Psoas muscle (tissue), 8 donors: ENCODE results near the gene CUL1. TPM values are rescaled to one million over a fixed set of nuclear protein-coding genes. Genes with fewer than 3 reads are reported as not detected.

Experiments used
- ATAC-seq, 4 donors: fragments of 200-7000 bp; cut with Tn5 transposase; one replicate each; pipeline ENCODE4 v1.9.1; 2020; ENCODE audit warnings: moderate library complexity in 3 of 4, mild to moderate bottlenecking in 2 of 4
- DNase-seq, 2 donors: peaks; one replicate each; pipeline ENCODE4 v3.0.0-alpha.2; 2020
- H3K27ac ChIP-seq: fragments of 200-600 bp; one replicate; pipeline ENCODE4 v1.8.0; 2022
- H3K27me3 ChIP-seq, 3 donors: fragments of 200-600 bp in 1 of 3; one replicate each; pipeline versions ENCODE4 v1.6.1 to v1.8.0; 2013 to 2022; ENCODE audit warnings: low read length in 2 of 3, mild to moderate bottlenecking in 2 of 3, moderate library complexity in 1 of 3; ENCODE audit not compliant: insufficient read depth in 3 of 3
- H3K36me3 ChIP-seq, 2 donors: fragments of 200-600 bp in 1 of 2; one replicate each; pipeline versions ENCODE4 v1.6.1 to v1.8.0; 2013 to 2022; ENCODE audit warnings: low read depth in 1 of 2, mild to moderate bottlenecking in 1 of 2, moderate library complexity in 1 of 2; ENCODE audit not compliant: insufficient read depth in 1 of 2
- H3K4me1 ChIP-seq: fragments of 200-600 bp; one replicate; pipeline ENCODE4 v1.8.0; 2022
- H3K4me3 ChIP-seq: fragments of 200-600 bp; one replicate; pipeline ENCODE4 v1.8.0; 2022; ENCODE audit warnings: mild to moderate bottlenecking
- H3K9me3 ChIP-seq: fragments of 200-600 bp; one replicate; pipeline ENCODE4 v1.8.0; 2022
- CTCF ChIP-seq: fragments of 200-600 bp; IDR thresholded peaks from one replicate; pipeline ENCODE4 v1.8.0; 2022; ENCODE audit warnings: antibody characterized with exemption
- WGBS, 3 donors: extraction: QIAGEN DNeasy Blood & Tissue Kit; methylation state at CpG; one replicate each; pipeline versions ENCODE4 v1.1.6 to v1.1.7; 2013; 5-methylcytosine and 5-hydroxymethylcytosine counted together
- intact Hi-C, 2 donors: fragments of 100-400 bp; cut with DNase I; formaldehyde crosslinking; loops; one replicate each; pipeline versions ENCODE4 v1.11.0 to v1.14.2; 2022
- polyA plus RNA-seq, 3 donors: library from polyadenylated mRNA; stranded (reverse); fragments of 200-250 nt; gene quantifications; one replicate each; pipeline ENCODE4 v1.2.3, GENCODE V29; 2013
- total RNA-seq, 4 donors: library from RNA; stranded (reverse); fragmentation: NEBNext Ultra II Directional in 2 of 4; extraction: Animal tissue kit (Norgen Biotek cat#: 25700) in 2 of 4; gene quantifications; one replicate each; pipeline versions ENCODE4 v1.2.1 to v1.2.4, GENCODE V29; 2021 to 2023
- donor health status: healthy with polysubstance abuse.
- donor health status: DM: no; HTN: no; CAD: no; lungs with moderate emphysema.
- donor health status: Bipolar disorder and iron deficiency.
- donor health status: healthy.
- donor health status: DM: yes; HTN: yes; CAD: no.
- donor health status: DM: no; HTN: no; CAD: no.
- donor health status: DM: no; HTN: no; CAD: no.
- donor health status: DM: yes; HTN: yes; CAD: no.

Gene CUL1
- total and polyA plus RNA-seq, 7 donors: 65.1 to 149 (median 86.5) TPM

GRCh38 chr7:148824864-148825263, 126.2 kb downstream of the CUL1 start:
- Histone ChIP-seq H3K27me3 (no peaks in the 10 kb centered on the region), H3K4me1 (no peaks in the 10 kb centered on the region), H3K27ac (no peak overlapping the region), H3K4me3 (no peak overlapping the region), H3K9me3 (no peaks in the 10 kb centered on the region), H3K36me3 (peaks cover 3 to 17% of the 10 kb centered on the region in 2 donors)
- intact Hi-C loops: no loop called here
- TF ChIP-seq CTCF: no peak
- WGBS, 3 donors: 75 to 79% (median 77%) methylated on average over 2 of the region's 2 CpGs
- DNase-seq (no peak), ATAC-seq (no peak)

DNA sequence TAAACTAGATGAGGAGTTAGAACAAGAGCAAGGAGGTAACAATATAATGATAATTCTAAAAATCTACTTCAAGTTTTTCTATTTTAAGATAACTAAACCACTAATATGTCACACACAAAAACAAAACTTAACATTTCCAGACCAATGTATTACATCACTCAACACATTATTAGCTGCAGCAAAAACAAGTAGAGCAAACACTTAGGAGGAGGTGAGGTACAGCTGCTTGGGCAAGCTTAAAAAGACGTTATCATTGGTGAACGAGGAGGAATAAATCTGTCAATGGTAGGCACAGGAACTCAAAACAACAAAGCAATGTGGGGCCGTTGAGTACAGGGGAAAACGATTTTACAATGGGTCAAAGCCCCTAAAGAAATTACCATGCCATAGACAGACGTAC, 126.6 kb downstream of the CUL1 start:
- intact Hi-C loops: no loop called here
- Histone ChIP-seq H3K4me3 (no peak overlapping the region), H3K27ac (no peak overlapping the region), H3K27me3 (no peaks in the 10 kb centered on the region), H3K4me1 (no peaks in the 10 kb centered on the region), H3K9me3 (no peaks in the 10 kb centered on the region), H3K36me3 (peaks cover 3 to 17% of the 10 kb centered on the region in 2 donors)
- DNase-seq (no peak), ATAC-seq (no peak)
- no peak for TF ChIP-seq CTCF
- WGBS, 3 donors: 48 to 67% (median 54%) methylated on average over 5 of the region's 5 CpGs

DNA sequence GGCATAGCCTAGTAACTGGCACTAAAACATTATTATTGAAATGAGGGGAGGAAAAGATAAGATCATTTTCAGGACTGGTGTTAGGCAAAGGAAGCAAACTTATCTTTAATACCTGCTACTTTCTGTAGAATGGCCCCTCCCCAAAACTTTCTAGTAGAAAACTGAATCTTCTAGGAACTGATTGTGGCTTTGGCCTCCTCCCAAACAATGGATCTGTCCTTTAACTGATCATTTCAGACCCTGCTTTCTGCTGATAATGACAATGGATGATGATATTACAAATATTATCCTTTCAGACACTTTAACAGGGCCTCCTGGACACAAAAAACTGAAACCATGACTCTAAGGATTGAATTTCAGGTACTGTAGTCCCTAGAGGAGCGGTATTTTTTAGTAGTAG, 130.3 kb downstream of the CUL1 start:
- H3K36me3 ChIP-seq: peaks cover 3 to 17% of the 10 kb centered on the region in 2 donors
- no peak for DNase-seq
- H3K27ac ChIP-seq: no peak overlapping the region
- no peak for ATAC-seq
- no peaks in the 10 kb centered on the region for H3K27me3 ChIP-seq
- no peak for TF ChIP-seq CTCF
- H3K9me3 ChIP-seq: no peaks in the 10 kb centered on the region
- intact Hi-C loops: no loop called here
- H3K4me1 ChIP-seq: no peaks in the 10 kb centered on the region
- 52 to 95% (median 95%) methylated on average over 1 of the region's 1 CpG for WGBS, 3 donors
- H3K4me3 ChIP-seq: no peak overlapping the region

- Histone ChIP-seq H3K9me3 (no peaks in the 10 kb centered on the region), H3K36me3 (peaks cover 3 to 10% of the 10 kb centered on the region in 2 donors), H3K27me3 (no peaks in the 10 kb centered on the region), H3K4me3 (no peak overlapping the region), H3K27ac (no peak overlapping the region), H3K4me1 (no peaks in the 10 kb centered on the region)
- 95 to 97% (median 96%) methylated on average over 5 of the region's 5 CpGs for WGBS, 3 donors
- intact Hi-C loops: no loop called here
- DNase-seq (no peak), ATAC-seq (no peak)
- TF ChIP-seq CTCF: no peak
These were observed 132.4 kb downstream of the CUL1 start for GRCh38 chr7:148830897-148831692.

DNA sequence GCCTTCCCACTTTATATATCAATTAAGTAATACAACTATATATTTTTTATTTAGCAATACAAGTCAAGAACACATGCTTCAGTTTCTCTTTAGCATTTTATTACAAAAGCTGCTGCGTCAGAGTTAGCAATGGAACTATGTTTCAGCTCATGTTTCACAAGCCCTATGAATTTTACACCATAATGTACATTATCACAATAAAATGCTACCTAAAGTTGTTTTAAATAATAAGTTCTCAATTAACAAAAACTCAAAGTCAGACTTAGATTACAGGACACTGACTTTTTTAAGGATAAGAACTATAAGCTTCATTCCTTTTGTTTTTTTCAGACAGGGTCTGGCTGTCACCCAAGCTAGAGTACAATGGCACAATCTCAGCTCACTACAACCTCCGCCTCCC, 133.1 kb downstream of the CUL1 start:
- Histone ChIP-seq H3K36me3 (peaks cover 0 to 3% of the 10 kb centered on the region in 2 donors), H3K4me1 (no peaks in the 10 kb centered on the region), H3K9me3 (no peaks in the 10 kb centered on the region), H3K27ac (no peak overlapping the region), H3K4me3 (no peak overlapping the region), H3K27me3 (no peaks in the 10 kb centered on the region)
- DNase-seq (no peak), ATAC-seq (no peak)
- intact Hi-C loops: no loop called here
- 91 to 96% (median 91%) methylated on average over 2 of the region's 2 CpGs for WGBS, 3 donors
- no peak for TF ChIP-seq CTCF
